Mucosa of rectum (tissue), 2 donors: ENCODE measurements around the gene CSF1.
A peak's percentile ranks its signal among the peaks of the same experiment; 100 is the strongest.

Experiments
- H3K27ac ChIP-seq, 2 donors: one replicate each; pipeline ENCODE4 v1.7.0; 2013; ENCODE audit warnings: inconsistent platforms in 2 of 2, low read depth in 2 of 2, low read length in 2 of 2
- H3K27me3 ChIP-seq, 2 donors: one replicate each; pipeline ENCODE4 v1.7.0; 2013; ENCODE audit warnings: low read length in 2 of 2; ENCODE audit not compliant: control insufficient read depth in 2 of 2, insufficient read depth in 2 of 2
- H3K36me3 ChIP-seq, 2 donors: one replicate each; pipeline ENCODE4 v1.7.0; 2013; ENCODE audit warnings: low read length in 2 of 2; ENCODE audit not compliant: control insufficient read depth in 2 of 2, insufficient read depth in 2 of 2
- H3K4me1 ChIP-seq, 2 donors: one replicate each; pipeline ENCODE4 v1.7.0; 2013; ENCODE audit warnings: low read length in 2 of 2, mild to moderate bottlenecking in 1 of 2; ENCODE audit not compliant: control insufficient read depth in 2 of 2, insufficient read depth in 2 of 2
- H3K4me3 ChIP-seq, 2 donors: one replicate each; pipeline ENCODE4 v1.7.0; 2013; ENCODE audit warnings: low read length in 2 of 2
- H3K9ac ChIP-seq, 2 donors: one replicate each; pipeline ENCODE4 v1.7.0; 2013; ENCODE audit warnings: low read length in 2 of 2, low read depth in 1 of 2, mild to moderate bottlenecking in 1 of 2
- H3K9me3 ChIP-seq, 2 donors: one replicate each; pipeline ENCODE4 v1.7.0; 2013; ENCODE audit warnings: low read length in 2 of 2; ENCODE audit not compliant: control insufficient read depth in 2 of 2
- donor health status: healthy.
- donor health status: Normal muscosa, but diverticular disease.

CSF1 gene

GRCh38 chr1:109892561-109893368 lies 17.9 kb upstream of the CSF1 start:
- H3K27ac ChIP-seq = no peak overlapping the region

GRCh38 chr1:109893532-109894171 lies 17.0 kb upstream of the CSF1 start:
- no peak overlapping the region for H3K27ac ChIP-seq
- no peaks in the 10 kb centered on the region for H3K27me3 ChIP-seq
- no peaks in the 10 kb centered on the region for H3K36me3 ChIP-seq
- no peaks in the 10 kb centered on the region for H3K9me3 ChIP-seq
- peaks cover 9 to 12% of the 10 kb centered on the region in 2 donors for H3K4me1 ChIP-seq
- H3K4me3 ChIP-seq = no peak overlapping the region
- no peak overlapping the region for H3K9ac ChIP-seq

More at GRCh38 chr1:109892561-109893368, 17.9 kb upstream of the CSF1 start:
- Histone ChIP-seq H3K4me3 (no peak overlapping the region), H3K27me3 (no peaks in the 10 kb centered on the region), H3K4me1 (peaks cover 9 to 12% of the 10 kb centered on the region in 2 donors), H3K36me3 (no peaks in the 10 kb centered on the region), H3K9me3 (no peaks in the 10 kb centered on the region), H3K9ac (no peak overlapping the region)

GRCh38 chr1:109894823-109895719 lies 15.6 kb upstream of the CSF1 start:
- Histone ChIP-seq H3K27ac (no peak overlapping the region), H3K9me3 (no peaks in the 10 kb centered on the region), H3K4me1 (peaks cover 9 to 12% of the 10 kb centered on the region in 2 donors), H3K27me3 (no peaks in the 10 kb centered on the region), H3K36me3 (no peaks in the 10 kb centered on the region), H3K4me3 (no peak overlapping the region), H3K9ac (no peak overlapping the region)

GRCh38 chr1:109895720-109896504 lies 14.7 kb upstream of the CSF1 start:
- peak overlapping the region in 1 of 2 donors; percentile 2 for H3K27ac ChIP-seq
- H3K9me3 ChIP-seq = no peaks in the 10 kb centered on the region
- no peak overlapping the region for H3K4me3 ChIP-seq
- H3K9ac ChIP-seq = no peak overlapping the region
- no peaks in the 10 kb centered on the region for H3K36me3 ChIP-seq
- no peaks in the 10 kb centered on the region for H3K27me3 ChIP-seq
- peaks cover 9 to 12% of the 10 kb centered on the region in 2 donors for H3K4me1 ChIP-seq

- no peak overlapping the region for H3K9ac ChIP-seq
- no peak overlapping the region for H3K4me3 ChIP-seq
- no peaks in the 10 kb centered on the region for H3K36me3 ChIP-seq
- H3K27ac ChIP-seq = no peak overlapping the region
- no peaks in the 10 kb centered on the region for H3K27me3 ChIP-seq
- H3K9me3 ChIP-seq = no peaks in the 10 kb centered on the region
- H3K4me1 ChIP-seq = peaks cover 9 to 12% of the 10 kb centered on the region in 2 donors
Observed at GRCh38 chr1:109896681-109897080, 14.0 kb upstream of the CSF1 start.

GRCh38 chr1:109897259-109897955 lies 13.2 kb upstream of the CSF1 start:
- Histone ChIP-seq H3K9ac (no peak overlapping the region), H3K27ac (no peak overlapping the region), H3K4me3 (no peak overlapping the region), H3K36me3 (no peaks in the 10 kb centered on the region), H3K4me1 (peaks cover 6 to 9% of the 10 kb centered on the region in 2 donors), H3K9me3 (no peaks in the 10 kb centered on the region), H3K27me3 (no peaks in the 10 kb centered on the region)

GRCh38 chr1:109898842-109899241 lies 11.8 kb upstream of the CSF1 start:
- H3K9me3 ChIP-seq = no peaks in the 10 kb centered on the region
- no peaks in the 10 kb centered on the region for H3K36me3 ChIP-seq
- H3K4me1 ChIP-seq = peaks cover 0 to 3% of the 10 kb centered on the region in 2 donors
- no peak overlapping the region for H3K4me3 ChIP-seq
- H3K27me3 ChIP-seq = no peaks in the 10 kb centered on the region
- no peak overlapping the region for H3K9ac ChIP-seq
- H3K27ac ChIP-seq = no peak overlapping the region

GRCh38 chr1:109901141-109901523 lies 9.5 kb upstream of the CSF1 start:
- Histone ChIP-seq H3K9ac (no peak overlapping the region), H3K4me1 (no peaks in the 10 kb centered on the region), H3K27ac (no peak overlapping the region)

GRCh38 chr1:109901524-109902145 lies 9.0 kb upstream of the CSF1 start:
- H3K27ac ChIP-seq = no peak overlapping the region
- no peaks in the 10 kb centered on the region for H3K27me3 ChIP-seq
- H3K36me3 ChIP-seq = no peaks in the 10 kb centered on the region

More at GRCh38 chr1:109901141-109901523, 9.5 kb upstream of the CSF1 start:
- no peak overlapping the region for H3K4me3 ChIP-seq
- no peaks in the 10 kb centered on the region for H3K36me3 ChIP-seq
- no peaks in the 10 kb centered on the region for H3K27me3 ChIP-seq
- H3K9me3 ChIP-seq = no peaks in the 10 kb centered on the region

More at GRCh38 chr1:109901524-109902145, 9.0 kb upstream of the CSF1 start:
- Histone ChIP-seq H3K4me3 (no peak overlapping the region), H3K4me1 (no peaks in the 10 kb centered on the region), H3K9ac (no peak overlapping the region), H3K9me3 (no peaks in the 10 kb centered on the region)
